Vagina (tissue), 2 donors: ENCODE results near the gene GATA3. TPM values are rescaled to one million over a fixed set of nuclear protein-coding genes. Genes with fewer than 3 reads are reported as not detected.

Experiments
- DNase-seq, 2 donors: peaks; one replicate each; pipeline ENCODE4 v3.0.0-alpha.2; 2017; ENCODE audit errors: extremely low spot score in 2 of 2
- H3K27ac ChIP-seq: fragments of 200-600 bp; sonication (generic); one replicate; pipeline ENCODE4 v1.5.1; 2019
- H3K27me3 ChIP-seq: fragments of 200-600 bp; sonication (generic); one replicate; pipeline ENCODE4 v1.5.1; 2019
- H3K36me3 ChIP-seq, 2 donors: fragments of 200-600 bp; sonication (generic); one replicate each; pipeline ENCODE4 v1.5.1; 2017 to 2019
- H3K4me1 ChIP-seq: fragments of 200-600 bp; sonication (generic); one replicate; pipeline ENCODE4 v1.5.1; 2019
- H3K4me3 ChIP-seq, 2 donors: fragments of 200-600 bp; sonication (generic); 1 replicate in 1 of 2; 2 replicates in 1 of 2; pipeline ENCODE4 v1.5.1; 2016 to 2019
- H3K9me3 ChIP-seq: fragments of 200-600 bp; sonication (generic); one replicate; pipeline ENCODE4 v1.5.1; 2019
- CTCF ChIP-seq, 3 experiments: fragments of 450-650 bp in 2 of 3; fragments of 200-600 bp in 1 of 3; sonication (generic) in 1 of 3; IDR thresholded peaks; one replicate each; pipeline ENCODE4 v1.5.1; 2017 to 2019; ENCODE audit warnings: antibody characterized with exemption in 3 of 3, mild to moderate bottlenecking in 2 of 3, moderate library complexity in 2 of 3
- POLR2A ChIP-seq, 2 donors: fragments of 450-650 bp; IDR thresholded peaks; one replicate each; pipeline ENCODE4 v1.6.1; 2017; ENCODE audit warnings: antibody characterized with exemption in 2 of 2, mild to moderate bottlenecking in 2 of 2, moderate library complexity in 2 of 2
- POLR2AphosphoS5 ChIP-seq, 2 donors: sonication (generic); formaldehyde crosslinking; IDR thresholded peaks; one replicate each; pipeline ENCODE4 v1.9.0; 2017; ENCODE audit warnings: antibody characterized with exemption in 2 of 2, mild to moderate bottlenecking in 2 of 2, low read depth in 1 of 2; ENCODE audit not compliant: insufficient read depth in 1 of 2
- intact Hi-C: fragments of 100-400 bp; cut with DNase I; formaldehyde crosslinking; loops from one replicate; pipeline ENCODE4 v1.15.1; 2023
- total RNA-seq: library from RNA; depleted of rRNA; stranded (reverse); fragments of >200 nt; gene quantifications from one replicate; pipeline ENCODE4 v1.2.3, GENCODE V29; 2016

GATA3 gene
- total RNA-seq, 1 donor from 2014 or later, result 8.6 TPM

- H3K4me1 ChIP-seq, result no peaks in the 10 kb centered on the region
- H3K4me3 ChIP-seq, result no peak overlapping the region
- DNase-seq, result no peak
- intact Hi-C loops, result no loop called here
- H3K27me3 ChIP-seq, result no peaks in the 10 kb centered on the region
- H3K9me3 ChIP-seq, result no peaks in the 10 kb centered on the region
- H3K36me3 ChIP-seq, result no peaks in the 10 kb centered on the region
- TF ChIP-seq CTCF (IDR thresholded peaks at IDR 0.05), result no peak
- no peak for TF ChIP-seq POLR2AphosphoS5 (IDR thresholded peaks at IDR 0.05; ENCODE audit: insufficient read depth in 1 of 2, low read depth in 1 of 2)
- no peak for TF ChIP-seq POLR2A (IDR thresholded peaks at IDR 0.05)
- H3K27ac ChIP-seq, result no peak overlapping the region
These were observed 42.4 kb downstream of the GATA3 start for GRCh38 chr10:8096931-8097330.

- TF ChIP-seq POLR2A (IDR thresholded peaks at IDR 0.05) (no peak), CTCF (IDR thresholded peaks at IDR 0.05) (no peak)
- no peaks in the 10 kb centered on the region for H3K27me3 ChIP-seq
- DNase-seq, result no peak
- no peak overlapping the region for H3K4me3 ChIP-seq
- intact Hi-C loops, result no loop called here
- H3K9me3 ChIP-seq, result no peaks in the 10 kb centered on the region
- peaks cover 8% of the 10 kb centered on the region for H3K4me1 ChIP-seq
- H3K27ac ChIP-seq, result no peak overlapping the region
- no peaks in the 10 kb centered on the region for H3K36me3 ChIP-seq
These were observed 45.9 kb downstream of the GATA3 start for GRCh38 chr10:8100366-8100765.

GRCh38 chr10:8102708-8103401, 48.4 kb downstream of the GATA3 start:
- TF ChIP-seq POLR2AphosphoS5 (IDR thresholded peaks at IDR 0.05; ENCODE audit: insufficient read depth in 1 of 2, low read depth in 1 of 2), result no peak
- no peak for TF ChIP-seq CTCF (IDR thresholded peaks at IDR 0.05)
- TF ChIP-seq POLR2A (IDR thresholded peaks at IDR 0.05), result no peak
- Histone ChIP-seq H3K36me3 (no peaks in the 10 kb centered on the region), H3K27ac (no peak overlapping the region), H3K27me3 (no peaks in the 10 kb centered on the region), H3K9me3 (no peaks in the 10 kb centered on the region), H3K4me3 (no peak overlapping the region), H3K4me1 (peaks cover 8% of the 10 kb centered on the region)
- intact Hi-C loops, result no loop called here
- DNase-seq, result no peak

GRCh38 chr10:8103543-8103942, 49.1 kb downstream of the GATA3 start:
- Histone ChIP-seq H3K4me1 (peaks cover 8% of the 10 kb centered on the region), H3K36me3 (no peaks in the 10 kb centered on the region), H3K27ac (no peak overlapping the region), H3K27me3 (no peaks in the 10 kb centered on the region), H3K4me3 (no peak overlapping the region), H3K9me3 (no peaks in the 10 kb centered on the region)
- TF ChIP-seq POLR2AphosphoS5 (IDR thresholded peaks at IDR 0.05; ENCODE audit: insufficient read depth in 1 of 2, low read depth in 1 of 2) (no peak), CTCF (IDR thresholded peaks at IDR 0.05) (no peak), POLR2A (IDR thresholded peaks at IDR 0.05) (no peak)
- intact Hi-C loops, result no loop called here
- no peak for DNase-seq

- H3K9me3 ChIP-seq, result no peaks in the 10 kb centered on the region
- H3K36me3 ChIP-seq, result no peaks in the 10 kb centered on the region
- H3K27ac ChIP-seq, result no peak overlapping the region
- H3K27me3 ChIP-seq, result no peaks in the 10 kb centered on the region
- intact Hi-C loops, result no loop called here
- DNase-seq, result no peak
- TF ChIP-seq CTCF (IDR thresholded peaks at IDR 0.05) (no peak), POLR2A (IDR thresholded peaks at IDR 0.05) (no peak), POLR2AphosphoS5 (IDR thresholded peaks at IDR 0.05; ENCODE audit: insufficient read depth in 1 of 2, low read depth in 1 of 2) (no peak)
- H3K4me3 ChIP-seq, result no peak overlapping the region
- H3K4me1 ChIP-seq, result peaks cover 8% of the 10 kb centered on the region
These were observed 49.5 kb downstream of the GATA3 start for GRCh38 chr10:8104005-8104404.
